HCT116 (cell line): Measurements from ENCODE around the gene EHBP1. TPM values are rescaled to one million over a fixed set of nuclear protein-coding genes. Genes with fewer than 3 reads are reported as not detected.

Experiments used
- ATAC-seq: fragments of 200-7000 bp; cut with Tn5 transposase; 2 replicates; pipeline ENCODE4 v1.9.1; 2020; ENCODE audit warnings: mild to moderate bottlenecking, moderate library complexity
- BruUV-seq: library from RNA; stranded (reverse); fragments of 400-500 nt; replicated peaks from 2 replicates; lab custom pipeline; 2021; lab: Mats Ljungman, UMichigan
- CTCF ChIA-PET: fragments of 300-600 bp; sonication (Branson Sonifier 250); formaldehyde crosslinking; loops from one replicate; lab custom pipeline; 2021; ENCODE audit warnings: antibody characterized with exemption; lab: Charles Lee
- POLR2A ChIA-PET: fragments of 300-600, 350-600 bp; sonication (Branson Sonifier 250); formaldehyde crosslinking; loops from one replicate; lab custom pipeline; 2021; ENCODE audit warnings: antibody characterized with exemption; lab: Charles Lee
- RAD21 ChIA-PET, 2 experiments: fragments of 300-600 bp; sonication (Branson Sonifier 250); formaldehyde crosslinking; loops; one replicate each; lab custom pipeline; 2023; ENCODE audit warnings: low total read pairs in 2 of 2; ENCODE audit not compliant: uncharacterized antibody in 2 of 2, unreplicated experiment in 2 of 2, low non-redundant PET in 1 of 2; lab: Charles Lee
- DNase-seq: peaks from one replicate; pipeline ENCODE4 v3.0.0-alpha.2; 2010; ENCODE audit warnings: low read depth, low spot score
- H2AFZ ChIP-seq: fragments of 200-600 bp; shearing (Covaris generic), sonication (generic); 2 replicates; pipeline ENCODE4 v1.6.1; 2017; ENCODE audit warnings: low read depth, mixed run types, mixed read lengths, antibody characterized with exemption, low read length; ENCODE audit not compliant: poor library complexity, severe bottlenecking
- H3K27ac ChIP-seq: 2 replicates; pipeline ENCODE4 v1.5.1; 2012; ENCODE audit warnings: low read depth, low read length
- H3K27me3 ChIP-seq: fragments of 200-600 bp; sonication (generic); 2 replicates; pipeline ENCODE4 v1.6.1; 2016; ENCODE audit warnings: mixed run types, low read length, mixed read lengths; ENCODE audit not compliant: insufficient read depth
- H3K36me3 ChIP-seq, 2 experiments: fragments of 200-500 bp in 1 of 2; fragments of 200-600 bp in 1 of 2; sonication (Bioruptor generic) in 1 of 2; sonication (generic) in 1 of 2; 2 replicates each; pipeline versions ENCODE4 v1.5.1 to v1.6.1; 2014 to 2016; ENCODE audit warnings: low read length in 2 of 2, inconsistent platforms in 1 of 2, mixed read lengths in 1 of 2, mixed run types in 1 of 2; ENCODE audit not compliant: insufficient read depth in 2 of 2, control insufficient read depth in 1 of 2
- H3K4me1 ChIP-seq, 2 experiments: fragments of 200-600 bp in 1 of 2; sonication (generic) in 1 of 2; 2 replicates each; pipeline versions ENCODE4 v1.5.1 to v1.6.1; 2012 to 2017; ENCODE audit warnings: low read length in 2 of 2, inconsistent platforms in 1 of 2, mild to moderate bottlenecking in 1 of 2, mixed read lengths in 1 of 2, mixed run types in 1 of 2, moderate library complexity in 1 of 2; ENCODE audit not compliant: insufficient read depth in 2 of 2, control insufficient read depth in 1 of 2
- H3K4me2 ChIP-seq: fragments of 200-600 bp; sonication (generic); 2 replicates; pipeline ENCODE4 v1.6.1; 2017; ENCODE audit warnings: mixed run types, low read length, mixed read lengths
- H3K4me3 ChIP-seq, 2 experiments: fragments of 200-600 bp in 1 of 2; sonication (generic) in 1 of 2; replicated peaks in 1 of 2; 2 replicates each; pipeline ENCODE4 v1.5.1; 2011 to 2016; ENCODE audit warnings: low read length in 2 of 2, control low read depth in 1 of 2, low read depth in 1 of 2, mild to moderate bottlenecking in 1 of 2, mixed read lengths in 1 of 2, mixed run types in 1 of 2
- H3K79me2 ChIP-seq: fragments of 200-600 bp; sonication (generic); 2 replicates; pipeline ENCODE4 v1.6.1; 2017; ENCODE audit warnings: mild to moderate bottlenecking, mixed run types, low read length, moderate library complexity, mixed read lengths; ENCODE audit not compliant: insufficient read depth
- H3K9ac ChIP-seq: fragments of 200-600 bp; sonication (generic); 2 replicates; pipeline ENCODE4 v1.6.1; 2016; ENCODE audit warnings: low read length, mixed read lengths
- H3K9me2 ChIP-seq: fragments of 200-600 bp; sonication (generic), shearing (Covaris generic); 2 replicates; pipeline ENCODE4 v1.6.1; 2017; ENCODE audit warnings: mixed run types, mild to moderate bottlenecking, moderate library complexity; ENCODE audit not compliant: insufficient read depth
- H3K9me3 ChIP-seq, 2 experiments: fragments of 200-500 bp in 1 of 2; fragments of 200-600 bp in 1 of 2; sonication (Bioruptor generic) in 1 of 2; sonication (generic) in 1 of 2; 2 replicates each; pipeline ENCODE4 v1.6.1; 2014 to 2017; ENCODE audit warnings: low read length in 2 of 2, mixed read lengths in 2 of 2, inconsistent platforms in 1 of 2, low read depth in 1 of 2, mild to moderate bottlenecking in 1 of 2, mixed run types in 1 of 2, moderate library complexity in 1 of 2; ENCODE audit not compliant: control insufficient read depth in 1 of 2, insufficient read depth in 1 of 2
- H4K20me1 ChIP-seq: fragments of 200-600 bp; sonication (generic), shearing (Covaris generic); 2 replicates; pipeline ENCODE4 v1.6.1; 2017; ENCODE audit warnings: mixed run types, mild to moderate bottlenecking, moderate library complexity; ENCODE audit not compliant: insufficient read depth
- CBX3 ChIP-seq: IDR thresholded peaks from 2 replicates; pipeline ENCODE4 v1.6.1; 2012; ENCODE audit warnings: low read depth
- EGR1 ChIP-seq: IDR thresholded peaks from 2 replicates; pipeline ENCODE4 v1.6.1; 2012; ENCODE audit warnings: low read depth
- EZH2 ChIP-seq: fragments of 200-600 bp; sonication (generic); IDR thresholded peaks from 2 replicates; pipeline ENCODE4 v1.6.1; 2017; ENCODE audit warnings: antibody characterized with exemption, mixed run types
- EZH2phosphoT487 ChIP-seq: fragments of 200-600 bp; IDR thresholded peaks from 2 replicates; pipeline ENCODE4 v1.6.1; 2018; ENCODE audit warnings: antibody characterized with exemption, borderline replicate concordance
- JUND ChIP-seq: IDR thresholded peaks from 2 replicates; pipeline ENCODE4 v1.6.1; 2012
- MAX ChIP-seq: IDR thresholded peaks from 2 replicates; pipeline ENCODE4 v1.6.1; 2012
- POLR2A ChIP-seq: IDR thresholded peaks from 2 replicates; pipeline ENCODE4 v1.7.0; 2011; ENCODE audit warnings: borderline replicate concordance; ENCODE audit not compliant: insufficient read depth, insufficient read length; ENCODE audit errors: extremely low read depth
- RAD21 ChIP-seq: IDR thresholded peaks from 2 replicates; pipeline ENCODE4 v1.6.1; 2012; ENCODE audit warnings: low read depth, mild to moderate bottlenecking
- REST ChIP-seq: IDR thresholded peaks from 2 replicates; pipeline ENCODE4 v1.6.1; 2012; ENCODE audit warnings: low read depth
- TCF7L2 ChIP-seq: IDR thresholded peaks from 2 replicates; pipeline ENCODE4 v1.7.0; 2011; ENCODE audit warnings: borderline replicate concordance, inconsistent platforms; ENCODE audit not compliant: insufficient read depth, insufficient read length; ENCODE audit errors: extremely low read depth
- YY1 ChIP-seq: IDR thresholded peaks from 2 replicates; pipeline ENCODE4 v1.6.1; 2011; ENCODE audit warnings: low read length, low read depth, moderate library complexity, mild to moderate bottlenecking; ENCODE audit not compliant: insufficient replicate concordance; ENCODE audit errors: extremely low read depth
- ZFX ChIP-seq: fragments of 450-650 bp; IDR thresholded peaks from 2 replicates; pipeline ENCODE4 v1.6.1; 2017
- intact Hi-C: fragments of 100-400 bp; cut with micrococcal nuclease; formaldehyde crosslinking; loops from 2 replicates; pipeline ENCODE4 v1.10.0; 2022
- total RNA-seq: library from RNA; stranded (reverse); gene quantifications from one replicate; pipeline ENCODE4 v1.2.1, GENCODE V29; 2021; ENCODE audit not compliant: unreplicated experiment
- TF ChIP-seq, protein P1 (sequence below), 3 experiments: fragments of 200-600 bp in 1 of 3; sonication (generic) in 1 of 3; IDR thresholded peaks in 2 of 3; conservative IDR thresholded peaks in 1 of 3; 2 replicates each; pipeline ENCODE4 v1.5.1; 2012 to 2017; ENCODE audit warnings: low read depth in 2 of 3, low read length in 2 of 3, antibody characterized with exemption in 1 of 3, borderline replicate concordance in 1 of 3, control low read depth in 1 of 3, mild to moderate bottlenecking in 1 of 3, mixed read lengths in 1 of 3, mixed run types in 1 of 3, moderate library complexity in 1 of 3; ENCODE audit not compliant: insufficient read depth in 1 of 3

EHBP1 gene
- total RNA-seq, 1 experiment from 2014 or later: 89.9 TPM

GRCh38 chr2:62991605-62992004 is 286.1 kb downstream of the EHBP1 start:
- H2AFZ ChIP-seq: no peak overlapping the region
- no peak for ATAC-seq
- no peak for DNase-seq
- H3K4me1 ChIP-seq: no peaks in the 10 kb centered on the region
- H3K79me2 ChIP-seq: no peaks in the 10 kb centered on the region
- RAD21 ChIA-PET: no interaction called here
- no peak overlapping the region for H3K9ac ChIP-seq
- H4K20me1 ChIP-seq: no peaks in the 10 kb centered on the region; the same call in 1 of the 2 replicates
- TF ChIP-seq JUND (no peak), ZFX (no peak), EZH2 (no peak), REST (no peak), EGR1 (no peak), TCF7L2 (no peak), CBX3 (no peak), RAD21 (no peak), YY1 (no peak), POLR2A (no peak), MAX (no peak), EZH2phosphoT487 (no peak)
- TF ChIP-seq, protein P1, sequence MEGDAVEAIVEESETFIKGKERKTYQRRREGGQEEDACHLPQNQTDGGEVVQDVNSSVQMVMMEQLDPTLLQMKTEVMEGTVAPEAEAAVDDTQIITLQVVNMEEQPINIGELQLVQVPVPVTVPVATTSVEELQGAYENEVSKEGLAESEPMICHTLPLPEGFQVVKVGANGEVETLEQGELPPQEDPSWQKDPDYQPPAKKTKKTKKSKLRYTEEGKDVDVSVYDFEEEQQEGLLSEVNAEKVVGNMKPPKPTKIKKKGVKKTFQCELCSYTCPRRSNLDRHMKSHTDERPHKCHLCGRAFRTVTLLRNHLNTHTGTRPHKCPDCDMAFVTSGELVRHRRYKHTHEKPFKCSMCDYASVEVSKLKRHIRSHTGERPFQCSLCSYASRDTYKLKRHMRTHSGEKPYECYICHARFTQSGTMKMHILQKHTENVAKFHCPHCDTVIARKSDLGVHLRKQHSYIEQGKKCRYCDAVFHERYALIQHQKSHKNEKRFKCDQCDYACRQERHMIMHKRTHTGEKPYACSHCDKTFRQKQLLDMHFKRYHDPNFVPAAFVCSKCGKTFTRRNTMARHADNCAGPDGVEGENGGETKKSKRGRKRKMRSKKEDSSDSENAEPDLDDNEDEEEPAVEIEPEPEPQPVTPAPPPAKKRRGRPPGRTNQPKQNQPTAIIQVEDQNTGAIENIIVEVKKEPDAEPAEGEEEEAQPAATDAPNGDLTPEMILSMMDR (IDR thresholded peaks at IDR 0.05 in 2 of 3, conservative IDR thresholded peaks at IDR 0.05 in 1 of 3; ENCODE audit: borderline replicate concordance in 1 of 3, insufficient read depth in 1 of 3, low read depth in 2 of 3, low read length in 2 of 3): no peak
- TF ChIP-seq, all 23 proteins: peak for 0
- no TSS peak for BruUV-seq
- ChIA-PET CTCF (no interaction called here), POLR2A (no interaction called here)
- H3K9me3 ChIP-seq: no peaks in the 10 kb centered on the region
- H3K4me2 ChIP-seq: no peak overlapping the region
- peaks cover 12 to 40% of the 10 kb centered on the region in 2 experiments; a peak in 3 of 4 replicates for H3K36me3 ChIP-seq
- H3K27ac ChIP-seq: no peak overlapping the region
- H3K27me3 ChIP-seq: no peaks in the 10 kb centered on the region
- no peak overlapping the region for H3K4me3 ChIP-seq
- intact Hi-C loops: no loop called here
- no peaks in the 10 kb centered on the region for H3K9me2 ChIP-seq
